Endothelial cell of umbilical vein (primary cell): ENCODE data around the gene KIFAP3. TPM values are rescaled to one million over a fixed set of nuclear protein-coding genes. Genes with fewer than 3 reads are reported as not detected.
A peak's percentile ranks its signal among the peaks of the same experiment; 100 is the strongest.

Source experiments
- BruUV-seq: library from RNA; stranded (reverse); fragments of 400-500 nt; replicated peaks from 2 replicates; lab custom pipeline; 2021; lab: Mats Ljungman, UMichigan
- CTCF ChIA-PET: fragments of 300-600, 350-600 bp; sonication (Branson Sonifier 250); formaldehyde crosslinking; loops from one replicate; lab custom pipeline; 2021; ENCODE audit warnings: antibody characterized with exemption, inconsistent platforms; lab: Charles Lee
- POLR2A ChIA-PET: fragments of 300-600, 350-600 bp; sonication (Branson Sonifier 250); formaldehyde crosslinking; loops from one replicate; lab custom pipeline; 2021; ENCODE audit warnings: antibody characterized with exemption, inconsistent platforms; lab: Charles Lee
- DNase-seq: peaks from one replicate; pipeline ENCODE4 v3.0.0-alpha.2; 2011; ENCODE audit warnings: low read depth, low spot score
- FAIRE-seq: peaks from 2 replicates; lab custom pipeline; 2011; peaks lifted over from hg19 to GRCh38; lab: Jason Lieb, UNC
- H2AFZ ChIP-seq: 2 replicates; pipeline ENCODE4 v1.6.0; 2012; ENCODE audit warnings: low read depth, low read length, control low read depth, inconsistent platforms
- H3K27ac ChIP-seq: 2 replicates; pipeline ENCODE4 v1.5.1; 2011; ENCODE audit warnings: low read depth, mild to moderate bottlenecking, control low read depth, low read length, moderate library complexity; ENCODE audit not compliant: insufficient read depth
- H3K27me3 ChIP-seq, 2 experiments: 2 replicates each; pipeline versions ENCODE4 v1.6.0 to v1.6.1; 2011; ENCODE audit warnings: low read length in 2 of 2, mixed read lengths in 1 of 2; ENCODE audit not compliant: control insufficient read depth in 2 of 2, insufficient read depth in 2 of 2
- H3K36me3 ChIP-seq, 2 experiments: 2 replicates in 1 of 2; 3 replicates in 1 of 2; pipeline ENCODE4 v1.5.1; 2011; ENCODE audit warnings: low read length in 2 of 2, mild to moderate bottlenecking in 1 of 2, moderate library complexity in 1 of 2; ENCODE audit not compliant: control insufficient read depth in 2 of 2, insufficient read depth in 2 of 2; ENCODE audit errors: extremely low read depth in 1 of 2
- H3K4me1 ChIP-seq: 3 replicates; pipeline ENCODE4 v1.5.1; 2011; ENCODE audit warnings: mild to moderate bottlenecking, low read length; ENCODE audit not compliant: control insufficient read depth, insufficient read depth; ENCODE audit errors: extremely low read depth
- H3K4me2 ChIP-seq: 2 replicates; pipeline ENCODE4 v1.6.1; 2011; ENCODE audit warnings: low read length, control low read depth, mixed read lengths; ENCODE audit not compliant: insufficient read depth
- H3K4me3 ChIP-seq, 3 experiments: fragments of 200-600 bp in 1 of 3; sonication (generic), shearing (Covaris generic) in 1 of 3; replicated peaks in 1 of 3; 2 replicates each; pipeline ENCODE4 v1.5.1; 2011 to 2016; ENCODE audit warnings: control low read depth in 3 of 3, low read length in 3 of 3, mild to moderate bottlenecking in 2 of 3, inconsistent platforms in 1 of 3, low read depth in 1 of 3, moderate library complexity in 1 of 3; ENCODE audit not compliant: insufficient read depth in 1 of 3
- H3K79me2 ChIP-seq: 2 replicates; pipeline ENCODE4 v1.6.0; 2012; ENCODE audit warnings: low read length, inconsistent platforms; ENCODE audit not compliant: control insufficient read depth, insufficient read depth
- H3K9ac ChIP-seq: replicated peaks from 2 replicates; pipeline ENCODE3; 2011; ENCODE audit warnings: low read length, control low read depth; ENCODE audit not compliant: insufficient read depth; ENCODE audit errors: extremely low read depth
- H3K9me1 ChIP-seq: replicated peaks from 3 replicates; pipeline ENCODE4 v1.6.0; 2011; ENCODE audit warnings: mild to moderate bottlenecking, low read length; ENCODE audit not compliant: control insufficient read depth, insufficient read depth; ENCODE audit errors: extremely low read depth
- H3K9me3 ChIP-seq: replicated peaks from 2 replicates; pipeline ENCODE4 v1.5.1; 2012; ENCODE audit warnings: low read length, inconsistent platforms; ENCODE audit not compliant: control insufficient read depth, insufficient read depth
- H4K20me1 ChIP-seq: replicated peaks from 2 replicates; pipeline ENCODE3; 2011; ENCODE audit warnings: mild to moderate bottlenecking, low read length; ENCODE audit not compliant: control insufficient read depth, insufficient read depth; ENCODE audit errors: extremely low read depth
- CTCF ChIP-seq, 2 donors: IDR thresholded peaks; 1 replicate in 1 of 2; 2 replicates in 1 of 2; pipeline ENCODE4 v1.5.1; 2011; ENCODE audit warnings: low read length in 2 of 2, mild to moderate bottlenecking in 2 of 2, moderate library complexity in 2 of 2, control low read depth in 1 of 2, inconsistent platforms in 1 of 2, low read depth in 1 of 2; ENCODE audit not compliant: insufficient read depth in 1 of 2; ENCODE audit errors: extremely low read depth in 1 of 2
- EZH2 ChIP-seq: IDR thresholded peaks from 2 replicates; pipeline ENCODE4 v1.6.1; 2012; ENCODE audit warnings: borderline replicate concordance, low read depth, mild to moderate bottlenecking, moderate library complexity, low read length, inconsistent platforms; ENCODE audit not compliant: severe bottlenecking
- FOS ChIP-seq: IDR thresholded peaks from 2 replicates; pipeline ENCODE4 v1.6.1; 2011; ENCODE audit warnings: mild to moderate bottlenecking, low read length, moderate library complexity, borderline replicate concordance; ENCODE audit not compliant: insufficient read depth
- GATA2 ChIP-seq: IDR thresholded peaks from 2 replicates; pipeline ENCODE4 v1.7.0; 2011; ENCODE audit warnings: low read depth, mild to moderate bottlenecking, moderate library complexity, mixed read lengths, low read length; ENCODE audit not compliant: insufficient read length, insufficient read depth
- JUN ChIP-seq: IDR thresholded peaks from 2 replicates; pipeline ENCODE4 v1.6.1; 2011; ENCODE audit warnings: borderline replicate concordance, low read depth; ENCODE audit not compliant: insufficient read length, insufficient read depth
- MAX ChIP-seq: IDR thresholded peaks from 2 replicates; pipeline ENCODE4 v1.6.1; 2011; ENCODE audit not compliant: insufficient read depth, insufficient read length
- MYC ChIP-seq: IDR thresholded peaks from one replicate; pipeline ENCODE4 v1.6.1; 2011; ENCODE audit warnings: mild to moderate bottlenecking, low read depth, low read length
- POLR2A ChIP-seq: IDR thresholded peaks from 2 replicates; pipeline ENCODE4 v1.6.1; 2012; ENCODE audit warnings: low read depth, mild to moderate bottlenecking, control low read depth, low read length
- POLR2AphosphoS5 ChIP-seq: IDR thresholded peaks from 2 replicates; pipeline ENCODE4 v1.6.1; 2012; ENCODE audit warnings: low read depth, mild to moderate bottlenecking, control low read depth, low read length, moderate library complexity; ENCODE audit not compliant: insufficient read depth
- dilution Hi-C: fragments of 300-500 bp; cut with MboI; formaldehyde crosslinking; loops from one replicate; pipeline ENCODE4 v1.15.0; 2019; ENCODE audit warnings: low sequenced_read_pairs; ENCODE audit not compliant: extremely low pct_ligation_motif_present
- intact Hi-C: fragments of 100-400 bp; cut with micrococcal nuclease; formaldehyde crosslinking; loops from one replicate; pipeline ENCODE4 v1.10.0; 2022
- polyA plus RNA-seq, 4 experiments: library from polyadenylated mRNA; depleted of rRNA in 3 of 4; stranded (reverse) in 3 of 4; unstranded in 1 of 4; fragments of >200 nt; gene quantifications; 2 replicates each; pipeline versions ENCODE4 v1.2.1 to v1.2.3, GENCODE V29; 2011 to 2012; ENCODE audit warnings: missing spikeins in 1 of 4
- total RNA-seq: library from RNA; stranded (reverse); gene quantifications from 2 replicates; pipeline ENCODE4 v1.2.3, GENCODE V29; 2021

The KIFAP3 gene
- total and polyA plus RNA-seq, 2 donors (not counting 3 experiments of a cell fraction or from before 2014, with no cell fraction given), result 6.4 to 17.5 TPM

GRCh38 chr1:169892176-169892926 lies 182.1 kb downstream of the KIFAP3 start:
- TSS peak; percentile 40 for BruUV-seq
- intact Hi-C loops (loop anchor here (2.0 to 5.0 kb wide), 5 partner anchors 50 to 785 kb away; partner anchors contain the start of genes ATP1B1 and GORAB), dilution Hi-C loops (no loop called here)

More at GRCh38 chr1:169892176-169892926, 182.1 kb downstream of the KIFAP3 start:
- Histone ChIP-seq H3K9ac (peak overlapping the region; percentile 99), H3K36me3 (peaks cover 0 to 5% of the 10 kb centered on the region in 2 experiments), H3K79me2 (peaks cover 23% of the 10 kb centered on the region), H3K9me1 (no peaks in the 10 kb centered on the region), H3K27ac (no peak overlapping the region), H3K4me3 (peak overlapping the region; percentile 74 to 94 (median 93)), H3K27me3 (peaks cover 5 to 7% of the 10 kb centered on the region in 2 experiments), H3K4me1 (peaks cover 16% of the 10 kb centered on the region), H2AFZ (peak overlapping the region; percentile 94), H3K4me2 (peak overlapping the region; percentile 100), H3K9me3 (no peaks in the 10 kb centered on the region), H4K20me1 (no peaks in the 10 kb centered on the region)
- FAIRE-seq, result no peak
- TF ChIP-seq GATA2 (no peak), JUN (no peak), POLR2AphosphoS5 (no peak), MAX (no peak), POLR2A (no peak), MYC (no peak), EZH2 (no peak), CTCF (IDR thresholded peaks at IDR 0.05; ENCODE audit: extremely low read depth in 1 of 2, insufficient read depth in 1 of 2, low read depth in 1 of 2, low read length in 2 of 2) (no peak), FOS (no peak)
- POLR2A ChIA-PET, result interaction anchor here (0.6 kb wide), 1 partner anchor 629 kb away, joined by 3 read pairs; no protein-coding TSS in a partner anchor
- DNase-seq, result no peak
- CTCF ChIA-PET, result interaction anchor here (0.9 to 2.0 kb wide), 4 partner anchors 14 to 797 kb away, joined by 3 to 4 read pairs (median 3); partner anchors contain the start of gene F5
